Measurements from ENCODE around the gene ARHGEF1. TPM values are rescaled to one million over a fixed set of nuclear protein-coding genes. Genes with fewer than 3 reads are reported as not detected.

ARHGEF1 gene
- total RNA-seq, 4 donors from 2014 or later, result 53.1 to 129 (median 72.0) TPM

DNA sequence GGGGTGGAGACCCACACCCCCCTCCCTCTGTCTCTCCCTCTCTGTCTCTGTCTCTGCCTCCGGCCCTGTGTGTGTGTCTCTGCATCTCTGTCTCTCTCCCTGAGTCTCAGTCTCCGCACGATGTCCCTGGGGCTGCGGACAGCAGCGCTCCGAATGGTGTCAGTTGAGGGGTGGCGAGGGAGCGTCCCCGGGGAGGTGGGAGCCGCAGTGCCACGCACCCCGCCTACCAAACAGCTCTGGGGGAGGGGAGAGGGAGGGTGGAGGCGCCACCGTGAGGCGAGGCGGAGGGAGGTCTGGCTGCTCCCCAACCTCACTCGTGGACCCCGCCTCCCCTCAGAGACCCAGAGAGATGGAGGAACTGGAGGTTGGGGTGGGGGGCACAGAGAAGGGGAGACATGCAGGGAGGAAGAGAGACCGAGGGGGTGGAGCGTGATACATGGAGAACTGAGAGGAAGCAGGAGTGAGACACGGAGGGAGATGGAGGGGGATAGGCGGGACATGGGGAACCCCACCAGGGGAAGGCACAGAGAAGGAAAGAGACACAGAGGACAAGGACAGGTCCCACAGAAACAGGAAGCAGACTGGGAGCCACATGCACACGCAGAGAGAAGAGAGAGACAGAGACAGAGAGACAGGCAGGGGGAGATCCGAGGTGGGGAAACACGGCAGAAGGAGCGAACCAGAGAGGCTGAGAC is 38.0 kb downstream of the ARHGEF1 start:
- TF ChIP-seq CTCF (IDR thresholded peaks at IDR 0.05), result no peak
- no peak for DNase-seq (ENCODE audit: low spot score)
- ATAC-seq (ENCODE audit: low FRiP score), result no peak

DNA sequence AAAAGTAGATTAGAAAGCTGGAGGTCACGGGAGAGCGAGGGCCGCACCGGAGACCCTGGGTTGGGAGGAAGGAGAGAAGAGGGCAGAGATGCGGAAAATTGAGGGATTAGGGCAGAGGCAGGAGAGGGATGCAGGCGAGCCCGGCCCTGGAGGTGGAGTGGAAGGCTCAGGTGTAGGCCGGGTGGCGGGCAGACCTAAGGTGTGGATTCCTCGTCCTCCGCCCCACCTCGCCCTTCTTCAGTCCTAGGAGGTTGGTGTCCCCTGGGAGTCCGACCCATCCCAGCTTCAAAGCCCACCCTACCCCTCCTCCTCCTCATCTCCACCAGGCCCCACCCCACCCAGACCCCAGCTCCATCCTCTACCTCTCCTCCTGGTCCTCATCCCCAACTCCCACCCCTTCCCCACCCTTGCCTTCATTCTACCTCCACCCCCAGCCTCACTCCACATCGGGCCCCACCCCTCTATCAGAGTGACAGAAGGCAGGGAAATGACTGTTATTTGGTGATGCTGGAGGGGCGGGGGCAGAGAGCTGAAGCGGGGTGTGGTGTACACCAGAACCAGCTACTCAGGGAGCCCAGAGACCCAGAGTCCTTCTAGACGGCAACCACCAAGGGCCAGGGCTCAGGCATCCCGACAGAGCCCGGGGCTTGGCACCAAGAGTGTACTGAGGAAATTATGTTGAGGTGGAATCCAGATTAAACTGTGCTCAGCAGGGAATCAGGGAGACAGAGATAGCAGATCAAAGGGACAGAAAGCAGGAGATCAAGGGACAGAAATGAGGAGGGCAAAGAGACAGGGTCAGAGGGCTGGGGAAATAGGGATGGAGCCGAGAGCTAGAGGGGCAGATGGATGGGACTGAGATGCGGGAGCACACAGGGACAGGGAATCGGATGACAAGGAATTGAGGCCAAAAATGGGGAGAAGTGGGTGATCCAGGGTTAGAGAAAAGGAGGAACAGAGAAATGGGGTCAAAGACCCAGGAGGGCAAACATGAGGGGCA is 38.9 kb downstream of the ARHGEF1 start:
- no peak for DNase-seq (ENCODE audit: low spot score)
- TF ChIP-seq CTCF (IDR thresholded peaks at IDR 0.05), result no peak
- ATAC-seq (ENCODE audit: low FRiP score), result no peak

GRCh38 chr19:41922585-41922984 is 39.6 kb downstream of the ARHGEF1 start:
- no peak for TF ChIP-seq CTCF (IDR thresholded peaks at IDR 0.05)
- ATAC-seq (ENCODE audit: low FRiP score), result no peak
- no peak for DNase-seq (ENCODE audit: low spot score)

GRCh38 chr19:41923045-41923788 is 40.2 kb downstream of the ARHGEF1 start:
- DNase-seq (ENCODE audit: low spot score) (no peak), ATAC-seq (ENCODE audit: low FRiP score) (no peak)
- no peak for TF ChIP-seq CTCF (IDR thresholded peaks at IDR 0.05)

- DNase-seq (ENCODE audit: low spot score) (no peak), ATAC-seq (ENCODE audit: low FRiP score) (no peak)
- TF ChIP-seq CTCF (IDR thresholded peaks at IDR 0.05), result no peak
These were observed 41.5 kb downstream of the ARHGEF1 start for GRCh38 chr19:41924151-41925145.
